GM18907 (cell line): ENCODE data around the gene PLEKHA7.

Source experiments
- ATAC-seq: cut with Tn5 transposase; IDR thresholded peaks from one replicate; pipeline ENCODE4 v1.9.1; 2021; ENCODE audit warnings: mild to moderate bottlenecking, moderate library complexity; ENCODE audit not compliant: unreplicated experiment

The PLEKHA7 gene

GRCh38 chr11:16854979-16855378 lies 159.2 kb downstream of the PLEKHA7 start:
- no peak for ATAC-seq

DNA sequence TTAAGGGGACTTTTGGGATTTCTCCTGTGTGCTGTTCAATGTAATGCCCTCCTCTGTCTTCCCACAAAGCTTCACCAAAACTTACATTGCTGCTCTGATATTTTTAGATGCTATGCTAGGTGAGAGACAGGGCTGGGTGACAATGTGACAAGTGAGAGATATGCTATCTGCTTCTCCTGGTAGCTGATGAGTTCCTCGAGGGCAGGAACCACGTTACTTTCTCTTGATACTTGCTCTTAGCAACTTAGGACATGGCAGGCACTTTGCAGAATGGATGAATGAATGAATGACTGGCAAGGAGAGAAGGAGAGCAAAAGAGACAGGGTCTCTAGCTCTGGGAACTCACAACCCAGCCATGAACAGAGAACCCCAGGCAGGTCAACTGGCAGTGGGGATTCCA lies 160.4 kb downstream of the PLEKHA7 start:
- ATAC-seq = no peak

- ATAC-seq = no peak
Measured at GRCh38 chr11:16853266-16853665, 160.9 kb downstream of the PLEKHA7 start.

GRCh38 chr11:16846305-16846704 lies 167.9 kb downstream of the PLEKHA7 start:
- no peak for ATAC-seq

- no peak for ATAC-seq
Measured at GRCh38 chr11:16844268-16844771, 169.9 kb downstream of the PLEKHA7 start.

- ATAC-seq = no peak
Measured at GRCh38 chr11:16843294-16843693, 170.9 kb downstream of the PLEKHA7 start.

DNA sequence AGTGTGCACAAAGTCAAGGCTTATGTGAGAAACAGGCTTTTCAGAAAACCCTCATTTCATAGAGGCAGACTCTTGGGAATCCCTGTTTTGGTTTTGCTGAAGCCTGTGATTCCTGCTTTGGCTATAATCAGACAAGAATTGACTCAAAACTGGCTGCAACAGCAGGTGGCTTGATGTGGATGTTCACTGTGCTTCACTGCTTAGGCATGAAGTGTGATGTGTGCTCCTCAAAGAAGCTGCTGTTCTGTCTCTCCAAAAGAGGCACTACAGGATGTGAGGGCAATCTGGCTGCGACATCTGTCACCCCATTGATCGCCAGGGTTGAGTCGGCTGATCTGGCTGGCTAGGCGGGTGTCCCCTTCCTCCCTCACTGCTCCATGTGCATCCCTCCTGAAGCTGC lies 172.2 kb downstream of the PLEKHA7 start:
- peak; percentile 75 for ATAC-seq

DNA sequence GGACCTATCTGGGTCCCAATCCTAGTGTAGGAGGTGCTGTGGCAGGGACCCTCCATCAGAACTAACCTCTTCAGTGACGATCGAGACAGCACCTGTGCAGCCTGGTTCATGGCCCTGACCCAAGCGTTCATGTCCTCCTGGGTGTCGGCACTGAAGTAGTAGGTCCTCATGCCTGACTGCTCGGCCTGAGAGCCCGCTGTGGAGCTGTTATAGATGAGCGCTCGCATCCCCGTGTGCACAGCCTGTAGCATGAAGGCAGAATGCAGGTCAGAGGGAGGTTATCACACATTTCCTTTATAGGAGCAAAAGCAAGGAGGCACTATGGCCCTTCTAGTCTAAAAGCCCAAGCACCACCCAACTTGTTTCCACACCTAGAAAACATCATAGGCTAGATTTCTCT lies 172.7 kb downstream of the PLEKHA7 start:
- no peak for ATAC-seq

DNA sequence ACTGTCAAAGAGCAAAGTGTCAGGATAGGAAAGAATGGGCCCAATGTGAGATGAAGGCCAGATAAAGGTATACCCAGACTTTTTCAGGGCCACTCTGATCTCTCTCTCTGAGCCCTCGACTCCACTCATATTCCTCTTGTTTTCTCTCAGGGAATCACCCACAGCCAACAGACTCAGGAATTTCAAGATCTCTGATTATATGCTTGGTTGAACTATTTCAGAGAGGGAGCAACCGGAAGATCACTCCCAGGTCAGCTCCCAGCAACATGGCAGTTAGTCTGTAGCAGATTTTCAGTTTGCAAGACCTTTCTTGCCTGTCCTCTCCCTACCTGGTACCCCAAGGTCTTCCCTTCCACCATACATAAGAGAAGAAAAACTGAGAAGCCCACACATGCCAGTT lies 173.3 kb downstream of the PLEKHA7 start:
- ATAC-seq = no peak

DNA sequence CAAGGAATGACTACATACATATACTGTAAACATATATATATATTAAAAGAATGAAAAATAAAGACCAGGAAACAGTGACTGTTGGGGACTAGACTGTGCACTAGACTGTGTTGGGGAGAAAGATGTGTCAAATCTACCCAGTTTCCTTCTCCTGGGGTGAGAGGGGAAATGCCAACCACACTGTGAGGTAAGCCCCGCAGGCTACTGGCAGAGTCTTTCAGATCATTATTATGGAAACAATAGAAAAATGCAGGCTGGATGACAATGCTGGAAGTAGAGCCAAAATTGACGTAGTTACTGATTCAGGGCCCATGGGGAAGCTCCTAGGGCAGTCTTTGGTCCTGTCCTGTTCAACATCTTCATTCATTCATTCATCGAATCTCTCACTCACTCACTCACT lies 174.4 kb downstream of the PLEKHA7 start:
- no peak for ATAC-seq

DNA sequence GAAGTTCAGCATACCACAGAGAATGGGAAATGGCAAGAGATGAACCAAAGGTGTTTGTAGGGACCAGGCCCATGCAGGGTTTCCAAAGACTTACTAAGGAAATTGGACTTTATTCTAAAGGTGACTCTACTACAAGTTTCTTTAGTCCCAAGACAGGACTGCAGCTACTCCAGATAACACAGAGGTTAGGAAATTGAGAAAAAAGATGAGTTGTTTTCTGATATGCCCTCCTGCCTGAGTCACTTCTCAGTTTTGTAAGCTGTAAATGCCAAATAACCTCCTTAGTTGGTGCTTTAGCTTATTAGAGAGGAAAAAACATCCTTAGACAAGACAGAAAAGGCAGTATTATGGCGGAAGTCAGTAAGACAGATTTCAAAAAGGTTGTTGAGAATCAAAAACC lies 179.8 kb downstream of the PLEKHA7 start:
- no peak for ATAC-seq

DNA sequence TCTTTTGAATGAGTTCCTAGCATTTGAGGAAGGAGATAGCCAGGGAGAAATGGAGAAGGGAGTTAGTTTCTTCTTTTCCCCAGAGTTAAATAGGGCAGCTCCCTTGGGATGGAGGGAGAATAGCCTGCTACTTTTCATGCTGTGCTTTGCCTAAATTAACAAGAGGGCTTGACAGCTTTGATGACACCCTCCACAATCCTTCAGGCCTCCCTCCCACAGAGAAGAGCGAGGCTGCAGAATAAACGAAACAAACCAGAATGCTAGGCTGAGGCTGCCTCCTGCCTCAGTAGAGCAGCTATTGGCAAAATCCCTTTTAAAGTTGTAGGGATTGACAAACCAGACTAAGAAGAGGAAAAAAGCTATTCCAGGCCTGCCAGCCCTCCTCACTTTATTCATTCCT lies 181.2 kb downstream of the PLEKHA7 start:
- ATAC-seq = no peak

GRCh38 chr11:16832193-16832539 lies 182.0 kb downstream of the PLEKHA7 start:
- ATAC-seq = no peak

DNA sequence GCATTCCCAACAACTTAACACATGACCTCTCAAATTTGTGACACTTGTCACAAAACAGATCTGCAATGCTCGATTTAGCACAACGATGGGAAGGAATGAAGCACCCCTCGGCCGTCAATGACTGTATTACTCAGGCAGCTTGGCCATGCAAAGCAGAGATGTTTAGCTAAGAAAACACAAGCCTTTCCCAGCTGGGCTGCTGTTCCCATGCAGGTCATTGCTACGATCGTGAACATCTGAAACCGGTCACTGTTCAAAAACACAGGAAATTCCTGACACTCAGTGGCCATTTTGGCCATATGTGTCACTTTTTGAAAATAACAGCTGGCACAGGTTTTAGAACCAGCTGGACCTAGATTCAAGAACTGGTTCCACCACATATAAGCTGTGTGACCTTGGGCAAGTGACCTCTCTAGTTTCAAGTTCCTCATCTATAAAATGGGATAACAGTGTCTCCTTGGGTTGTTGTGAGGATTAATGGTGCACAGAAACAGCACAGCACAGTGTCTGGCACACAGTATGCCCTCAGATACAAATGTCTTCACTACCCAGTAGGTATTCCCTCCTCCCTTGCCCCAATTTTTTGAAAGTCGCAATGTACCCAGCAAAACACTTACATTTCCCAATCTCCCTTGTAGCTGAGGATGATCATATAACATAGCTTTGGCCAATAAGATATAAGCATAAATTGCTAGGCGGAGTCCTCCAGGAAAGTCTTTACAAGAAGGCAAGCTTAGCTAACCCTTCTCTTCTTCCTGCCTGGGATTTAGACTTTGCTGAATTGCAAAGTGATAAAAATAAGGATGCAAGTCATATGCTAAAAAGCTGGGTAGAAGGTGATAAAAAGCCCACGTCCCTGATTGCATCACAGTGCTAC lies 182.7 kb downstream of the PLEKHA7 start:
- ATAC-seq = no peak

GRCh38 chr11:16827139-16827538 lies 187.1 kb downstream of the PLEKHA7 start:
- ATAC-seq = no peak

DNA sequence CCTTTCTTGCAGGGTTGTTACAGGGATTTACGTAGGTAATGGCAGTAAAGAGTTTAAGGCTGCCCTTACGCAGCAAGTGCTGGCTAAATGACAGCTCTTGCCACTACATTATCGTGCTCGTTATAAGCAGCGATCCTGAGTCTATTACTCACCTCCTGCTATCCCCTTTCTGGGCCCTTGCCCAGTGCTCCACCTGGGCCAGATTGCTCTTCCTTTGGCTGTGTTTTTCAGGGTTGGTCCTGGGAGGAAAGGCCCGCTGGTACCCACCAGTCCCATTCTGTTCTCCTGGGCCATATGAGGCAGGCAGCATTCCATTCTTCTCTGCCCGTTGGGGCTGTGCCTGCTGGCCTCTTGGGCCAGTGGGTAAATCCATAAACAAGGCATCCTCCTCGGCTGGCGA lies 188.2 kb downstream of the PLEKHA7 start:
- ATAC-seq = no peak

- no peak for ATAC-seq
Measured at GRCh38 chr11:16825101-16825500, 189.1 kb downstream of the PLEKHA7 start.

DNA sequence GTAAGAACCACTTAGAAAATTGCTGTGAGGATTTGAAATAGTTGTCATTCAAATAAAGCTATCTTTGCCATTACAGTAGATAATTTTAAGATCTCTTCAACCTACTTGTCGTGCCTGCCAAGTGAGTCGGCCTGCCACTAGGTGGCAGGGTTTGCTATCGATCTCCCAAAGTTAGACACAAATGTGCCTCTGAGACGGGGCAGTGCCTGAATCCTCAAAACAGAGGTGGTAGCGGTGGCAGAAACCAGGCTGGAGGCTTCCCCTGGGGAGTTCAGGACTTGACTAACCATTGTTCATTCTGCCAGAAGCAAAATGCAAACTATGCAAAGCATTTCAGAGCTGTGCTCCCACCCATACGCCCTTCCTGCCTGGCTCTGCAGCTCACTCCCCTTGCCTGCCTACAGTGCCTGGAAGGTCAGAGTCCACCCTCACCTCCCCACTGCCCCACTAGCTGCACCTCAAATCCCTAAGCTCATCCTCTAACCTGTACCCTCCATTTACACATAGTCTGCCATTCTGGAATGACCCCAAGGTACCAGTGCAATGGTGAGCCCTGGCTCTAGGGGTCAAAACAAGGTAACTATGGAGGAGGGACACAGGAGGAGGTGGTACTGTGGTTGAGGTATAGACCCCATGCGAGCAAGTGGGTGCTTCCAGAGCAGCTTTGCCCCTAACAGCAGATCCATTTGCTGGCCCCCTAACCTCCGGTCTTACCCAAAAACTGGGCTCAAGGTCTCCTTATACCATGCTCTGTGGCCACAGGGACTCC lies 193.7 kb downstream of the PLEKHA7 start:
- peak; percentile 89 for ATAC-seq

DNA sequence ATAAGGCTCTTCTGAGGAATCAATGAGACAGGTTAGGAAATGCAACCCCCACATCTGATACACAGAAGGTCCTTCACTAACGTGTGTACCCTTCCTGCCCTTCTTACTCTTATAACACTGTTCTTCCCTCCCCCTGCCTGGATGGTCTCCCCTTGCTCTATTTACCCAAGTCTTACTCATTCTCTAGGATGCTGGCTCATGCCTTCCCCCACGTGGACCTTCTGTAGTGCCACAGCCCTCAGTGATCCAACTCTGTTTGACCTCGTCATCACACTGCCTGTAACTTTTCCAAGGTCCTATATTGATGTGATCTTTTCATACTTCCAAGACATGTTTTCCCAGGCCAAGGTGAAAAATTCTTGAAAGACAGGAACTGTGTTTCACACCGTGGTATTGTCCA lies 195.9 kb downstream of the PLEKHA7 start:
- ATAC-seq = no peak

DNA sequence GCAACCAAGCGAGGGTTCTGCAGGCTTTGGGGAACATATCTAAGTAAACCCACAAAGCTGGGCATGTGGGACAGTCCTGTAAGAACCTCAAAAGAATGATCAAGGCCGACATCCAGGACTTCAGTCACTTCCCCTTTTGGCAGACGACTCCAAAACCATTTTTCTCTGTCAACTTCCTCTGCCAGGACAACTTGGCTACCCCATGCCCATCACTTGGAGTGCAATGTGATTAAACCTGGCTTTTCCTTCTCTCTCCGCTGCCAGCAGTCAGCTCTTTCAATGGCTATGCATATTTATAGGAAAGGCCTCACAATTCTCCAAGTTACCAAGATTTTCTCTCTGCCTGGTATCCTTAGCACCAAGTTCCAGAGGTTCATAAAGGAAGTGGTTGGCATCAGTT lies 196.9 kb downstream of the PLEKHA7 start:
- no peak for ATAC-seq

DNA sequence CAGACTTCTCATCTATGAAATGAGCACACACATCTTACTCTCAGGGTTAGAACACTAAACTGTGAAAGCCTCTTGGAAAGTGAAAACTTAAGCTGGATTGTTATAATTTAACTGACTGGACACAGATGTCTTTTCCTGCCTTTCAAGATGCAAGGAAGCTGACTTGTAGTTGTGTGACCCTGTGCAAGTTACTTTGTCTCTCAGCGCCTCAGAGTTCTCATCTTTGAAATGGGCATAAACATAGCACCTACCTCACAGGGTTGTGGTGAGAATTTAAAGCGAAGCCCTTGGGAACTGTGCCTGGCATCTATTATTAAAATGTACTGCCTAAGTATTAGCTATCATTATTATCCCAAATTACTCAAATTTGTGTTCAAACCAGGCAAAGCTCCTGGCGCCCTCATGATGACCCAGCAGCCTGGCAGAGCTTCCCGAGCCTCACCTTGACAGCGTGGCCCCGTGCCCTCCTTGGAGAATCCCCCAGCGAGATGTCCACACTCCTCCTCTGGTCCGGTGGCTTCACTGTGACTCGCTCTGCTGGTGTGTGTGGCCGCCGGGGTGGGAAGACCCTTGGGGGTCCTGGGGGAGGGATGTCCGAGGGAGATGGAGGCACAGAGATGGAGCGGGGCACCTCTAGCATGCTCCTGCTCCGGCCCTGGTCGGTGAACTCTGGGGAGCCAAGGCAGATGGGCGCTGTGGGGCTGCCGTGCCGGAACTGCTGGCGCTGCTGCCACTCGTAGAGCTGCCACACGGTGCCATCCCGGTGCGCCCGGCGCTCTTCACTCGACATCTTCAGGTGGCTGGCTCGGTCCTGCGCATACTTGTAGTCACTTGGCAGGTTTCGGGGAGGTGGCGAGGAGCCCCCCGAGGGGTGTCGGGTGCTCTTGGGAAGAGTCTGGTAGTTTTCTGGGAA lies 197.6 kb downstream of the PLEKHA7 start:
- ATAC-seq = no peak
